K562 (cell line): Measurements from ENCODE around the gene COL8A2. TPM values are rescaled to one million over a fixed set of nuclear protein-coding genes. Genes with fewer than 3 reads are reported as not detected.
A peak's percentile ranks its signal among the peaks of the same experiment; 100 is the strongest.

Experiments used
- ATAC-seq: fragments of 200-7000 bp; cut with Tn5 transposase; 3 replicates; pipeline ENCODE4 v1.9.1; 2020; ENCODE audit warnings: moderate library complexity
- BruUV-seq: library from RNA; stranded (reverse); fragments of 400-500 nt; replicated peaks from 2 replicates; lab custom pipeline; 2021; lab: Mats Ljungman, UMichigan
- CTCF ChIA-PET: fragments of 300-600 bp; formaldehyde crosslinking; extraction: SDS; loops from one replicate; lab custom pipeline; 2021; ENCODE audit warnings: low intra/inter-chr PET ratio; lab: Yijun Ruan, JAX
- POLR2A ChIA-PET: fragments of 300-600, 350-650 bp; sonication (Branson Sonifier 250); formaldehyde crosslinking; extraction: SDS; loops from one replicate; lab custom pipeline; 2021; ENCODE audit warnings: antibody characterized with exemption, inconsistent platforms; lab: Yijun Ruan, JAX
- DNase-seq, 4 experiments: peaks; one replicate each; pipeline versions ENCODE4 v3.0.0 to v3.0.0-alpha.2; 2011 to 2018; ENCODE audit warnings: low spot score in 3 of 4, mixed read lengths in 3 of 4; ENCODE audit errors: extremely low read depth in 1 of 4
- FAIRE-seq: peaks from 2 replicates; lab custom pipeline; 2011; peaks lifted over from hg19 to GRCh38; lab: Jason Lieb, UNC
- H2AFZ ChIP-seq: 2 replicates; pipeline ENCODE4 v1.6.0; 2011; ENCODE audit warnings: low read depth, low read length, control low read depth, inconsistent platforms
- H3K27ac ChIP-seq: fragments of 200-600 bp; 3 replicates; pipeline ENCODE4 v1.8.0; 2011; ENCODE audit warnings: low read depth, mild to moderate bottlenecking, control low read depth, inconsistent platforms, low read length, moderate library complexity, mixed read lengths; ENCODE audit errors: extremely low read depth
- H3K27me3 ChIP-seq, 2 experiments: fragments of 300-600 bp in 1 of 2; 2 replicates in 1 of 2; 3 replicates in 1 of 2; pipeline versions ENCODE4 v1.6.0 to v1.8.0; 2011; ENCODE audit warnings: inconsistent platforms in 2 of 2, low read length in 2 of 2, mild to moderate bottlenecking in 1 of 2, mixed read lengths in 1 of 2, moderate library complexity in 1 of 2; ENCODE audit not compliant: control insufficient read depth in 2 of 2, insufficient read depth in 2 of 2
- H3K36me3 ChIP-seq: fragments of 300-600 bp; 3 replicates; pipeline ENCODE4 v1.8.0; 2011; ENCODE audit warnings: mild to moderate bottlenecking, low read length, inconsistent platforms; ENCODE audit not compliant: control insufficient read depth, insufficient read depth
- H3K4me1 ChIP-seq, 2 experiments: fragments of 200-600 bp in 1 of 2; replicated peaks in 1 of 2; 2 replicates in 1 of 2; 3 replicates in 1 of 2; pipeline versions ENCODE4 v1.5.1 to v1.8.0; 2011; ENCODE audit warnings: inconsistent platforms in 2 of 2, low read length in 2 of 2, mild to moderate bottlenecking in 1 of 2, mixed read lengths in 1 of 2, moderate library complexity in 1 of 2; ENCODE audit not compliant: control insufficient read depth in 2 of 2, insufficient read depth in 2 of 2
- H3K4me2 ChIP-seq: 2 replicates; pipeline ENCODE4 v1.6.1; 2011; ENCODE audit warnings: low read length, control low read depth, inconsistent platforms, mixed read lengths; ENCODE audit not compliant: insufficient read depth
- H3K4me3 ChIP-seq: fragments of 200-600 bp; sonication (generic), shearing (Covaris generic); 2 replicates; pipeline ENCODE4 v1.5.1; 2016; ENCODE audit warnings: control low read depth, inconsistent platforms
- H3K79me2 ChIP-seq: fragments of 200-600 bp; 3 replicates; pipeline ENCODE4 v1.8.0; 2011; ENCODE audit warnings: low read length, inconsistent platforms; ENCODE audit not compliant: control insufficient read depth, insufficient read depth
- H3K9ac ChIP-seq, 2 experiments: 2 replicates each; pipeline versions ENCODE4 v1.6.0 to v1.6.1; 2011; ENCODE audit warnings: low read depth in 2 of 2, low read length in 2 of 2, control low read depth in 1 of 2, inconsistent platforms in 1 of 2, mild to moderate bottlenecking in 1 of 2, mixed read lengths in 1 of 2; ENCODE audit not compliant: insufficient read depth in 1 of 2
- H3K9me1 ChIP-seq: one replicate; pipeline ENCODE4 v1.6.0; 2011; ENCODE audit warnings: inconsistent platforms, mild to moderate bottlenecking, low read length, moderate library complexity; ENCODE audit not compliant: control insufficient read depth, insufficient read depth
- H3K9me3 ChIP-seq: replicated peaks from 2 replicates; pipeline ENCODE4 v1.5.1; 2011; ENCODE audit warnings: low read depth, low read length, inconsistent platforms; ENCODE audit not compliant: control insufficient read depth, insufficient read depth
- H4K20me1 ChIP-seq: replicated peaks from 2 replicates; pipeline ENCODE4 v1.6.1; 2011; ENCODE audit warnings: low read length, inconsistent platforms, mixed read lengths; ENCODE audit not compliant: control insufficient read depth, insufficient read depth
- CSDE1 ChIP-seq, 2 experiments: fragments of 450-650 bp; IDR thresholded peaks; 2 replicates each; pipeline ENCODE4 v1.6.1; 2016; ENCODE audit warnings: mild to moderate bottlenecking in 1 of 2
- MAFF ChIP-seq: IDR thresholded peaks from 2 replicates; pipeline ENCODE4 v1.6.1; 2012; ENCODE audit warnings: low read length, improper control_type of control experiment
- NCOA6 ChIP-seq: fragments of 450-650 bp; IDR thresholded peaks from 2 replicates; pipeline ENCODE4 v1.6.1; 2017; ENCODE audit warnings: mild to moderate bottlenecking
- PTTG1 ChIP-seq: fragments of 450-650 bp; IDR thresholded peaks from 2 replicates; pipeline ENCODE4 v1.6.1; 2016; ENCODE audit warnings: low read depth, mild to moderate bottlenecking, missing genetic modification characterization, missing compliant biosample characterization
- SMARCA4 ChIP-seq: fragments of 450-650 bp; IDR thresholded peaks from 2 replicates; pipeline ENCODE4 v1.6.1; 2016
- SMARCB1 ChIP-seq: IDR thresholded peaks from 2 replicates; pipeline ENCODE4 v1.6.1; 2011; ENCODE audit warnings: improper control_type of control experiment, low read depth; ENCODE audit not compliant: insufficient read length
- ZNF12 ChIP-seq: sonication (generic); formaldehyde crosslinking; IDR thresholded peaks from 2 replicates; pipeline ENCODE4 v1.4.0; 2020; ENCODE audit warnings: mild to moderate bottlenecking, missing genetic modification reagents
- ZNF561 ChIP-seq: fragments of 450-650 bp; formaldehyde crosslinking; conservative IDR thresholded peaks from 2 replicates; pipeline ENCODE4 v1.4.0; 2020; ENCODE audit warnings: mild to moderate bottlenecking, moderate library complexity
- WGBS: fragments of 100-300 bp; shearing (Covaris generic); methylation state at CpG from one replicate; pipeline ENCODE4 v1.1.6; 2016; ENCODE audit warnings: low coverage, mixed read lengths; ENCODE audit not compliant: insufficient coverage; ENCODE audit errors: missing lambda C conversion rate; 5-methylcytosine and 5-hydroxymethylcytosine counted together
- in situ Hi-C: fragments of 300-500 bp; cut with MboI; formaldehyde crosslinking; loops from 4 replicates; pipeline ENCODE4 v1.15.0; 2018; ENCODE audit warnings: inconsistent platforms, mixed read lengths
- intact Hi-C: fragments of 100-400 bp; cut with micrococcal nuclease; formaldehyde crosslinking; loops from 2 replicates; pipeline ENCODE4 v1.14.2; 2022
- polyA plus RNA-seq, 8 experiments: library from polyadenylated mRNA; depleted of rRNA in 4 of 8; stranded (reverse) in 5 of 8; unstranded in 3 of 8; fragments of >200 nt; fragmentation: Nextera tagmentation in 2 of 8; fragmentation: Illumina TruSeq in 1 of 8; extraction: Ambion mirVana in 2 of 8; extraction: Trizol in 1 of 8; gene quantifications; 2 replicates each; pipeline versions ENCODE4 v1.2.1 to v1.2.3, GENCODE V29; 2011 to 2014; ENCODE audit warnings: inconsistent platforms in 1 of 8, missing spikeins in 1 of 8
- total RNA-seq, 7 experiments: library from RNA; depleted of rRNA in 6 of 7; stranded (reverse); fragments of >200 nt in 6 of 7; fragmentation: Illumina TruSeq in 2 of 7; extraction: Trizol in 2 of 7; gene quantifications; 2 replicates each; pipeline versions ENCODE4 v1.2.1 to v1.2.3, GENCODE V29; 2011 to 2021; ENCODE audit warnings: low replicate concordance in 1 of 7
- TF ChIP-seq, protein P1 (sequence below): sonication (generic); formaldehyde crosslinking; IDR thresholded peaks from 2 replicates; pipeline ENCODE4 v1.8.0; 2022; ENCODE audit warnings: mild to moderate bottlenecking, missing genetic modification reagents
- TF ChIP-seq, protein P2 (sequence below): IDR thresholded peaks from 2 replicates; pipeline ENCODE4 v1.6.1; 2011; ENCODE audit warnings: borderline replicate concordance, low read depth, mild to moderate bottlenecking, moderate library complexity, low read length; ENCODE audit not compliant: insufficient read depth, poor library complexity, severe bottlenecking

The COL8A2 gene
- total and polyA plus RNA-seq, 9 of the 15 experiments (the other 6 are each of a cell fraction or from before 2014, with no cell fraction given): 0.03 to 0.14 (median 0.04) TPM; not detected in 5

DNA sequence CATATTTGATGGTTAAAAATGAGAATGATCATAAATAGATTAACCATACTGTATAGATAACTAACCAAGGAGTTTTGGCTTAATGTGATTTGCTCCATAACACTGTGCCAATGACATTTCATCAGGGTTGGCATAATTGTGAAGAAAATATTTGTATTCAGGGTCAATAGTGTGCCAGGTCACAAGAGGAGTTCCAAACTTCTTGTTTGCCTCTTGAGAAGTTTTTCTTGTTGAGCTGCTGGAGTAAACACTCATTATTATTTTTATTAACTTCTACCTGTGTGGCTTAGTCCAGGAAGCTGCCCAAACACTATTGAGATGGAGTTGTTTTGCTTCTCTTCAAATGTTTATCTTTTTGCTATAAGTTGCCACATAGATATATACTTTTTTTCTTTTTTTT lies 38.4 kb upstream of the COL8A2 start (continued):
- TF ChIP-seq, protein P1, sequence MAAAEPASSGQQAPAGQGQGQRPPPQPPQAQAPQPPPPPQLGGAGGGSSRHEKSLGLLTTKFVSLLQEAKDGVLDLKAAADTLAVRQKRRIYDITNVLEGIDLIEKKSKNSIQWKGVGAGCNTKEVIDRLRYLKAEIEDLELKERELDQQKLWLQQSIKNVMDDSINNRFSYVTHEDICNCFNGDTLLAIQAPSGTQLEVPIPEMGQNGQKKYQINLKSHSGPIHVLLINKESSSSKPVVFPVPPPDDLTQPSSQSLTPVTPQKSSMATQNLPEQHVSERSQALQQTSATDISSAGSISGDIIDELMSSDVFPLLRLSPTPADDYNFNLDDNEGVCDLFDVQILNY: no peak
- TF ChIP-seq PTTG1 (tag) (no peak), CSDE1 (IDR thresholded peaks at IDR 0.05) (no peak), SMARCA4 (no peak), MAFF (no peak), NCOA6 (no peak)

DNA sequence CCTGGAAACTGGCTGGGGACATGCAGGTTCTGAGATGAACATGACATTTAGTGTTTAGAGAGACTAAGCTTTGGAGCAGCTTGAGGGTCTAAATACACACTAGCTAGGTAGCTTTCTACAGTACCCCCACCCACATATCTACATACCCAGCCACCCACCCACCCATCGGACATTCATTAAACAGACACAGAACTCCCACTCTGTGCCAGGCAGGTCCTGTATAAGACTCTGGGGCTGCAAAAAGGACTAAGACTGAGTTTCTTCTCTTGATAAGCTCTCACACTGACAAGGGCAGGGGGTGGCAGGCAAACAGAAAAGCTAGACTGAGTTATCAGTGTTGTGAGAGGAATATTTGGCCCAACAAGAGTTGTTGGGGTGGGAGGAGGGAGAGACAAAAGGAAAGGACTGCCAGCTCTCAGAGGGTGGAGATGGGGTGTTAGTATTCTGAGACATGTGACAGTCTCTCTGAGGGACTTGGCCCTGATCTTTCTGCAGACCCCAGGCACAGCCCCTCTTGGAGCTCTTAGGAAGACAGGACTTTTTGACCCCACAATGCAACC lies 37.7 kb upstream of the COL8A2 start:
- peak overlapping the region; percentile 76; the same call in 2 of the 3 replicates for H3K27ac ChIP-seq
- H4K20me1 ChIP-seq: no peaks in the 10 kb centered on the region; the same call in 1 of the 2 replicates
- in situ Hi-C loops (no loop called here), intact Hi-C loops (no loop called here)
- H3K4me2 ChIP-seq: no peak overlapping the region
- no peak for TF ChIP-seq SMARCB1
- TF ChIP-seq ZNF561 (CRISPR knock-in tag): no peak
- TF ChIP-seq, protein P2, sequence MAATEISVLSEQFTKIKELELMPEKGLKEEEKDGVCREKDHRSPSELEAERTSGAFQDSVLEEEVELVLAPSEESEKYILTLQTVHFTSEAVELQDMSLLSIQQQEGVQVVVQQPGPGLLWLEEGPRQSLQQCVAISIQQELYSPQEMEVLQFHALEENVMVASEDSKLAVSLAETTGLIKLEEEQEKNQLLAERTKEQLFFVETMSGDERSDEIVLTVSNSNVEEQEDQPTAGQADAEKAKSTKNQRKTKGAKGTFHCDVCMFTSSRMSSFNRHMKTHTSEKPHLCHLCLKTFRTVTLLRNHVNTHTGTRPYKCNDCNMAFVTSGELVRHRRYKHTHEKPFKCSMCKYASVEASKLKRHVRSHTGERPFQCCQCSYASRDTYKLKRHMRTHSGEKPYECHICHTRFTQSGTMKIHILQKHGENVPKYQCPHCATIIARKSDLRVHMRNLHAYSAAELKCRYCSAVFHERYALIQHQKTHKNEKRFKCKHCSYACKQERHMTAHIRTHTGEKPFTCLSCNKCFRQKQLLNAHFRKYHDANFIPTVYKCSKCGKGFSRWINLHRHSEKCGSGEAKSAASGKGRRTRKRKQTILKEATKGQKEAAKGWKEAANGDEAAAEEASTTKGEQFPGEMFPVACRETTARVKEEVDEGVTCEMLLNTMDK: no peak
- peak; percentile 85; the same call in 1 of the 2 replicates for TF ChIP-seq ZNF12
- H3K79me2 ChIP-seq: peaks cover 87% of the 10 kb centered on the region
- ATAC-seq (no peak), FAIRE-seq (no peak), DNase-seq (no peak)
- ChIA-PET CTCF (no interaction called here), POLR2A (interaction anchor here (0.8 to 5.5 kb wide), 11 partner anchors 8 to 66 kb away, joined by 3 to 42 read pairs (median 4); partner anchors contain the start of gene TRAPPC3)
- peaks cover 37 to 38% of the 10 kb centered on the region in 2 experiments for H3K4me1 ChIP-seq
- H2AFZ ChIP-seq: no peak overlapping the region
- 100% methylated on average over 1 of the region's 1 CpG for WGBS
- no peak overlapping the region for H3K4me3 ChIP-seq
- H3K9me1 ChIP-seq: peaks cover 7% of the 10 kb centered on the region
- H3K27me3 ChIP-seq: no peaks in the 10 kb centered on the region
- no TSS peak for BruUV-seq
- peaks cover 54% of the 10 kb centered on the region for H3K36me3 ChIP-seq
- no peaks in the 10 kb centered on the region for H3K9me3 ChIP-seq
- H3K9ac ChIP-seq: peak overlapping the region in 1 of 2 experiments; percentile 8; a peak in 1 of 4 replicates
